HG03060 (cell line): Measurements from ENCODE around the gene NDUFA5.

ENCODE experiments used
- ATAC-seq: cut with Tn5 transposase; IDR thresholded peaks from one replicate; pipeline ENCODE4 v1.9.1; 2021; ENCODE audit warnings: low read depth, moderate number of reproducible peaks; ENCODE audit not compliant: unreplicated experiment

NDUFA5 gene

GRCh38 chr7:123557398-123558288 is at the start of gene NDUFA5:
TSS of gene NDUFA5 (minus strand) at chr7:123557818. CDS start at chr7:123557795, 23 bp downstream.
- peak; percentile 94 for ATAC-seq

- ATAC-seq = no peak
Measured at GRCh38 chr7:123604739-123605138, 47.1 kb upstream of the NDUFA5 start.

- no peak for ATAC-seq
Measured at GRCh38 chr7:123602648-123603047, 45.0 kb upstream of the NDUFA5 start.

GRCh38 chr7:123601530-123601929 is 43.9 kb upstream of the NDUFA5 start, which contains the start of gene ASB15:
TSS of gene ASB15 (plus strand) at chr7:123601821. CDS start at chr7:123614503, 12,682 bp downstream.
- ATAC-seq = no peak

- ATAC-seq = no peak
Measured at GRCh38 chr7:123600876-123601275, 43.3 kb upstream of the NDUFA5 start.

- no peak for ATAC-seq
Measured at GRCh38 chr7:123599766-123600165, 42.1 kb upstream of the NDUFA5 start.

- no peak for ATAC-seq
Measured at GRCh38 chr7:123598657-123599056, 41.0 kb upstream of the NDUFA5 start.

- ATAC-seq = no peak
Measured at GRCh38 chr7:123594813-123595241, 37.2 kb upstream of the NDUFA5 start.

- no peak for ATAC-seq
Measured at GRCh38 chr7:123588376-123588775, 30.8 kb upstream of the NDUFA5 start.

GRCh38 chr7:123583821-123584220 is 26.2 kb upstream of the NDUFA5 start:
- no peak for ATAC-seq

GRCh38 chr7:123581162-123581459 is 23.5 kb upstream of the NDUFA5 start:
- ATAC-seq = no peak

- ATAC-seq = no peak
Measured at GRCh38 chr7:123580406-123581161, 23.0 kb upstream of the NDUFA5 start.

GRCh38 chr7:123579416-123579815 is 21.8 kb upstream of the NDUFA5 start:
- no peak for ATAC-seq

GRCh38 chr7:123573896-123574467 is 16.4 kb upstream of the NDUFA5 start:
- no peak for ATAC-seq

GRCh38 chr7:123573341-123573740 is 15.7 kb upstream of the NDUFA5 start:
- no peak for ATAC-seq

- ATAC-seq = no peak
Measured at GRCh38 chr7:123571684-123572083, 14.1 kb upstream of the NDUFA5 start.

GRCh38 chr7:123571187-123571586 is 13.6 kb upstream of the NDUFA5 start:
- ATAC-seq = no peak

- no peak for ATAC-seq
Measured at GRCh38 chr7:123570390-123571182, 13.0 kb upstream of the NDUFA5 start.

- no peak for ATAC-seq
Measured at GRCh38 chr7:123569352-123570010, 11.9 kb upstream of the NDUFA5 start.

- no peak for ATAC-seq
Measured at GRCh38 chr7:123562121-123562520, 4.5 kb upstream of the NDUFA5 start.
